T-cell (primary cell): Measurements from ENCODE around the gene STH. TPM values are rescaled to one million over a fixed set of nuclear protein-coding genes. Genes with fewer than 3 reads are reported as not detected.

Experiments used
- ATAC-seq, 4 experiments: fragments of 200-7000 bp in 3 of 4; fragments of 150-1000 bp in 1 of 4; cut with Tn5 transposase; replicated peaks in 1 of 4; 1 replicate in 3 of 4; 2 replicates in 1 of 4; pipeline ENCODE4 v1.10.0; 2021; ENCODE audit warnings: moderate library complexity in 3 of 4, mild to moderate bottlenecking in 2 of 4, moderate number of reproducible peaks in 1 of 4
- CTCF ChIA-PET, 2 donors: fragments of 300-600 bp; sonication (Branson Sonifier 250); formaldehyde crosslinking; loops; one replicate each; lab custom pipeline; 2022; ENCODE audit warnings: antibody characterized with exemption in 2 of 2; lab: Charles Lee
- POLR2A ChIA-PET, 2 donors: fragments of 300-600 bp; sonication (Branson Sonifier 250); formaldehyde crosslinking; loops; one replicate each; lab custom pipeline; 2022; ENCODE audit warnings: antibody characterized with exemption in 2 of 2; lab: Charles Lee
- DNase-seq, 35 experiments: peaks; one replicate each; pipeline versions ENCODE4 v3.0.0 to v3.0.0-alpha.2; 2013 to 2023
- H3K27ac ChIP-seq: one replicate; pipeline ENCODE4 v1.5.1; 2013; ENCODE audit warnings: low read length
- H3K27me3 ChIP-seq, 2 experiments: replicated peaks in 1 of 2; 1 replicate in 1 of 2; 2 replicates in 1 of 2; pipeline versions ENCODE4 v1.6.1 to v1.7.0; 2013; ENCODE audit warnings: low read length in 1 of 2, mixed read lengths in 1 of 2; ENCODE audit not compliant: control insufficient read depth in 2 of 2, insufficient read depth in 2 of 2; ENCODE audit errors: extremely low read depth in 1 of 2
- H3K36me3 ChIP-seq, 2 donors: 1 replicate in 1 of 2; 2 replicates in 1 of 2; pipeline versions ENCODE4 v1.6.1 to v1.7.0; 2013; ENCODE audit warnings: low read length in 1 of 2; ENCODE audit not compliant: control insufficient read depth in 2 of 2, insufficient read depth in 1 of 2; ENCODE audit errors: extremely low read depth in 1 of 2
- H3K4me1 ChIP-seq, 2 experiments: 1 replicate in 1 of 2; 2 replicates in 1 of 2; pipeline versions ENCODE4 v1.6.1 to v1.7.0; 2013; ENCODE audit warnings: low read length in 2 of 2, mixed read lengths in 1 of 2; ENCODE audit not compliant: insufficient read depth in 2 of 2, control insufficient read depth in 1 of 2; ENCODE audit errors: extremely low read depth in 1 of 2
- H3K4me3 ChIP-seq, 2 donors: 1 replicate in 1 of 2; 2 replicates in 1 of 2; pipeline versions ENCODE4 v1.5.1 to v1.7.0; 2013; ENCODE audit warnings: mild to moderate bottlenecking in 2 of 2, low read length in 1 of 2, moderate library complexity in 1 of 2; ENCODE audit not compliant: control insufficient read depth in 1 of 2; ENCODE audit errors: extremely low read depth in 1 of 2
- H3K9me3 ChIP-seq: 2 replicates; pipeline ENCODE4 v1.7.0; 2013
- H3K27ac Mint-ChIP-seq, 2 donors: one replicate each; pipeline ENCODE4 v1.8.0; 2020 to 2021; ENCODE audit warnings: mild to moderate bottlenecking in 2 of 2, mixed read lengths in 2 of 2
- H3K27me3 Mint-ChIP-seq, 2 donors: one replicate each; pipeline ENCODE4 v1.8.0; 2021 to 2022; ENCODE audit warnings: mixed read lengths in 2 of 2
- H3K36me3 Mint-ChIP-seq: one replicate; pipeline ENCODE4 v1.8.0; 2021; ENCODE audit warnings: mixed read lengths
- H3K4me1 Mint-ChIP-seq, 3 donors: one replicate each; pipeline ENCODE4 v1.8.0; 2020 to 2022; ENCODE audit warnings: mixed read lengths in 3 of 3, mild to moderate bottlenecking in 1 of 3
- H3K4me3 Mint-ChIP-seq, 3 donors: one replicate each; pipeline ENCODE4 v1.8.0; 2020 to 2022; ENCODE audit warnings: mild to moderate bottlenecking in 3 of 3, mixed read lengths in 3 of 3, moderate library complexity in 3 of 3
- H3K9me3 Mint-ChIP-seq, 3 donors: one replicate each; pipeline ENCODE4 v1.8.0; 2020 to 2022; ENCODE audit warnings: mixed read lengths in 3 of 3
- WGBS: methylation state at CpG from one replicate; pipeline ENCODE4 v1.1.5; 2013; ENCODE audit warnings: missing lambda C conversion rate; ENCODE audit not compliant: insufficient coverage; 5-methylcytosine and 5-hydroxymethylcytosine counted together
- total RNA-seq, 35 experiments: library from RNA in 6 of 35; stranded (reverse) in 6 of 35; fragments of 120-200 nt in 1 of 35; gene quantifications; one replicate each; pipeline versions ENCODE4 v1.2.1 to v1.2.4 and lab custom pipeline; 2013 to 2026

Gene STH
- total RNA-seq, 5 donors from 2014 or later (not counting 1 experiment from before 2014, with no cell fraction given) = not detected

DNA sequence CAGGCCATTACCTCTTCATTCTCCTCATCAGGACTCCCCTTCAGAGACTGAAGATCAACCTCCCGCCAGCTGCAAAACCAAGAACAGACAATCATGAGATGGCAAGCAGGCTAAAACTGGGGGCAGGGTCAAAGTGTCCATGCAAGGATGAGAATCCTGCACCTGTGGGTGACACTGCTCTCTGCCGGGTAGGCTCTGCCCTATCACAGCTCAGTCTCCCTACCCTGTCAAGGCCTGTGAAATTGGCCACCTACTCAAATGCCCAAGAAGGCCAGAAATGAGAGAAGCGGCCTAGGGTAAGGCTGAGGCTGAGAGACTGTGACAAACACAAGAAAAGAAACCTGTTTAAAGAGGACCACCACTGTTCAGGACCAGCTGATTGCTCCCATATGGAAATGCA is 34.3 kb downstream of the STH start:
- Mint-ChIP-seq H3K9me3 (no peaks in the 10 kb centered on the region), H3K4me3 (no peak overlapping the region), H3K27me3 (no peaks in the 10 kb centered on the region), H3K27ac (no peak overlapping the region), H3K36me3 (peaks cover 76% of the 10 kb centered on the region), H3K4me1 (peaks cover 10 to 41% (median 33%) of the 10 kb centered on the region in 3 donors)
- WGBS = 96% methylated on average over 3 of the region's 3 CpGs
- ATAC-seq = no peak
- ChIA-PET CTCF (interaction anchor here in 1 of 2 donors (1.7 kb wide), 1 partner anchor 15 kb away, joined by 3 read pairs; no protein-coding TSS in a partner anchor), POLR2A (no interaction called here)
- Histone ChIP-seq H3K4me1 (peaks cover 0 to 3% of the 10 kb centered on the region in 2 experiments), H3K9me3 (no peaks in the 10 kb centered on the region), H3K36me3 (peaks cover 18 to 89% of the 10 kb centered on the region in 2 donors), H3K27ac (no peak overlapping the region), H3K4me3 (no peak overlapping the region), H3K27me3 (no peaks in the 10 kb centered on the region)
- DNase-seq = no peak

DNA sequence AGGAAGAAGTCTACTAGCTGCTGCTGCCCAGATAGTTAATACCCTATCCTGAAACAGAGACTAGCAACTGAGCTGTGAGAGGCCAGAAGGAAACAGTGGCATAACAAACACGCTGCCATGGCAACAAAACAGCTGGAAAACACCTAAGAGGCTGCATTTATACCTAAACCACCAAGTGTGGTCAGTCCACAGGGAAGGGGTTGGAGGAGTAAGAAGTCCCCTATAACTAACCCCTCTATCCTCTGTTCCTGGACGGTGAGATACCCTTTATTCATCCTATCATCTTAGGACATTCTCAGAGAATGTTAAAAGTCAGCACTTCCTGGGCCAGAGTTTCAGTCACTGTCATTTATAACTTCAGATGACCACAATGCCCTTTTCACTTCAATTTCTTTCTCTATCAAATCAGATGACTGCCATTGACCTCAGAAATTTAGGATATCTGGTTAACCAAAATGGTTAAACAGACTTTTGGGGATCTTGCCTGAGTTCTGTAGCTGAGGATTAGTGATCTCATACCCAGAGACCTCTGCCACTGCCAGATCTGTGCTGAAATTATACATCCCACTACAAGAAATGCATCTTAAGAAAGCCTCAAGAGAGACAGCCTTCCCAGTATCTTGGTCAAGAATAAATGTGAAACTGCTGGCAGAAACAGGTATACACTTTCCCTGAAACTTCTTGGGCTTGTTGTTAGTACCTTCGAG is 36.2 kb downstream of the STH start:
- DNase-seq (peak in 7 of 35 experiments; percentile 10 to 52 (median 12)), ATAC-seq (peak in 1 of 4 experiments; percentile 57)
- Histone ChIP-seq H3K4me3 (no peak overlapping the region), H3K27me3 (no peaks in the 10 kb centered on the region), H3K36me3 (peaks cover 24 to 97% of the 10 kb centered on the region in 2 donors), H3K4me1 (no peaks in the 10 kb centered on the region), H3K9me3 (no peaks in the 10 kb centered on the region), H3K27ac (no peak overlapping the region)
- Mint-ChIP-seq H3K27ac (peak overlapping the region; percentile 66 to 76), H3K4me3 (no peak overlapping the region), H3K9me3 (no peaks in the 10 kb centered on the region), H3K36me3 (peaks cover 78% of the 10 kb centered on the region), H3K4me1 (peaks cover 4 to 28% (median 22%) of the 10 kb centered on the region in 3 donors), H3K27me3 (no peaks in the 10 kb centered on the region)
- WGBS = no CpG with 5 or more reads among the region's 3 CpGs
- POLR2A ChIA-PET = no interaction called here
- CTCF ChIA-PET = interaction anchor here in 1 of 2 donors (0.6 to 1.0 kb wide), 2 partner anchors 9 to 1064 kb away, joined by 3 to 4 read pairs; no protein-coding TSS in a partner anchor

DNA sequence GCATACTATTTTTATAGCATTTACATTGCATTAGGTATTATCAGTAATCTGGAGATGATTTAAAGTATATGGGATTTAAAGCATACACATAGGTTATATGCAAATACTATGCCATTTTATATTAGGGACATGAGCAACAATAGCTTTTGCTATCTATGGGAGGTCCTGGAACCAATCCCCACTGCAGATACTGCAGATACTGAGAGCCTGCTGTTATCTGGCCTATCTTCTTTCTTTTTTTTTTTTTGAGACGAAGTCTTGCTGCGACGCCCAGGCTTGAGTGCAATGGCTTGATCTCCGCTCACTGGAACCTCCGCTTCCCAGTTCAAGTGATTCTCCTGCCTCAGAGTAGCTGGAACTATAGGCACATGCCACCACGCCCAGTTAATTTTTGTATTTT is 37.4 kb downstream of the STH start:
- Mint-ChIP-seq H3K4me1 (peaks cover 0 to 23% (median 17%) of the 10 kb centered on the region in 3 donors), H3K36me3 (peaks cover 74% of the 10 kb centered on the region), H3K4me3 (no peak overlapping the region), H3K27me3 (no peaks in the 10 kb centered on the region), H3K27ac (peak overlapping the region; percentile 28 to 39), H3K9me3 (no peaks in the 10 kb centered on the region)
- peaks cover 14 to 95% of the 10 kb centered on the region in 2 donors for H3K36me3 ChIP-seq
- no peaks in the 10 kb centered on the region for H3K9me3 ChIP-seq
- H3K27ac ChIP-seq = no peak overlapping the region
- no peaks in the 10 kb centered on the region for H3K27me3 ChIP-seq
- 93% methylated on average over 2 of the region's 6 CpGs for WGBS
- DNase-seq = no peak
- H3K4me3 ChIP-seq = no peak overlapping the region
- CTCF ChIA-PET = interaction anchor here in 1 of 2 donors (0.7 to 1.0 kb wide), 3 partner anchors 8 to 90 kb away, joined by 4 to 7 read pairs (median 4); no protein-coding TSS in a partner anchor
- no peak for ATAC-seq
- POLR2A ChIA-PET = no interaction called here
- no peaks in the 10 kb centered on the region for H3K4me1 ChIP-seq

DNA sequence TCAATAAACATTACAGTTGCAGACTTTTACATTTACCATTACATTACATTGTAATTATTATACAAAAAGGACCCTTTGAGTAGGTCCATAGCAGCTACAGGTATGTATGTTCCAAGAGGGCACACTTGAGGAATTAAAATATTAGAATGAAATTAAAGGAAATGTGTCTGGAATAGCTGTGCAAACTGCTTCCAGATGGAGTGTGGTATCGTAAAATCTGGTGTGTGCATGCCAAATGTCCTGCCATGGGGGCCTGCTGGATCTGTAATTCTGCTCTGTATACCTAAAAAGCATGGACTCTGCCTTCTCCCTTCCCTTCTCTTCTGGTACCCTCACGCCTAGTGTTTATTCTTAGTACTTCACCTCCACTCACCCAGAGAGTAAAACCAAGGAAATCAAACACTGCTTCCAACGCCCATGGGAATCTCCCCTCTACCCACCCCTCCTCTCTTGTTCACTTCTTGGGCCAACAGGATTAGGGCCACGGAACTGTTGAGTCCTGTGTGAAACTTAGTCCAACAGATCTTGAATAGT is 38.7 kb downstream of the STH start:
- ChIA-PET POLR2A (no interaction called here), CTCF (interaction anchor here in 1 of 2 donors (3.8 kb wide), 1 partner anchor 175 kb away, joined by 14 read pairs; no protein-coding TSS in a partner anchor)
- no peak for ATAC-seq
- no peak overlapping the region for H3K4me3 ChIP-seq
- DNase-seq = no peak
- H3K27ac ChIP-seq = no peak overlapping the region
- H3K4me1 ChIP-seq = no peaks in the 10 kb centered on the region
- WGBS = 85% methylated on average over 4 of the region's 4 CpGs
- H3K27me3 Mint-ChIP-seq = no peaks in the 10 kb centered on the region
- H3K27me3 ChIP-seq = no peaks in the 10 kb centered on the region
- peak overlapping the region; percentile 74 to 77 for H3K27ac Mint-ChIP-seq
- H3K4me1 Mint-ChIP-seq = peaks cover 0 to 22% (median 17%) of the 10 kb centered on the region in 3 donors
- H3K4me3 Mint-ChIP-seq = no peak overlapping the region
- H3K9me3 ChIP-seq = no peaks in the 10 kb centered on the region
- H3K9me3 Mint-ChIP-seq = no peaks in the 10 kb centered on the region
- peaks cover 62% of the 10 kb centered on the region for H3K36me3 Mint-ChIP-seq
- H3K36me3 ChIP-seq = peaks cover 10 to 93% of the 10 kb centered on the region in 2 donors

DNA sequence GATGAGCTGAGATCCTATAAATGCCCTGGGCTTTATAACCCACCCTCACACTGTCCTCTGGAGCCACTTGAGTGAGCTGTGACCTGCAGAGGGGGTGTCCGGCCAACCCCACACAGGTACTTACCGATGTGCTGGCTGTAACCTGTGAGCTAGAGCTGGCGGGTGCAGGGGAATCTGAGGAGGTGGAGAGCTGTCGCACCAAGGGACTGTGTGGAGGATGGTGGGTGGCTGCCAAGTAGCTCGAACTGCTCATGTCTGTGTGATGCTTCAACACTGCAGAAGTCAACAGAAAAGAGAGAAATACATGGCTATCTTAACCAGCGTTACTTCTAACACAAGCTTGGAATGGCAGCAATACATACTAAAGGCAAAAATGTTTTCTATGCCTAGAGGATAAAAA is 39.4 kb downstream of the STH start:
- Mint-ChIP-seq H3K36me3 (peaks cover 59% of the 10 kb centered on the region), H3K27ac (peak overlapping the region; percentile 50 to 56), H3K4me1 (peaks cover under 1 to 19% (median 18%) of the 10 kb centered on the region in 3 donors), H3K27me3 (no peaks in the 10 kb centered on the region), H3K4me3 (no peak overlapping the region), H3K9me3 (no peaks in the 10 kb centered on the region)
- ChIA-PET POLR2A (no interaction called here), CTCF (interaction anchor here in 1 of 2 donors (0.6 to 3.8 kb wide), 2 partner anchors 122 to 175 kb away, joined by 3 to 14 read pairs; no protein-coding TSS in a partner anchor)
- Histone ChIP-seq H3K36me3 (peaks cover 10 to 93% of the 10 kb centered on the region in 2 donors), H3K4me1 (no peaks in the 10 kb centered on the region), H3K27me3 (no peaks in the 10 kb centered on the region), H3K4me3 (no peak overlapping the region), H3K27ac (no peak overlapping the region), H3K9me3 (no peaks in the 10 kb centered on the region)
- no peak for DNase-seq
- ATAC-seq = no peak
- WGBS = 94% methylated on average over 4 of the region's 6 CpGs

DNA sequence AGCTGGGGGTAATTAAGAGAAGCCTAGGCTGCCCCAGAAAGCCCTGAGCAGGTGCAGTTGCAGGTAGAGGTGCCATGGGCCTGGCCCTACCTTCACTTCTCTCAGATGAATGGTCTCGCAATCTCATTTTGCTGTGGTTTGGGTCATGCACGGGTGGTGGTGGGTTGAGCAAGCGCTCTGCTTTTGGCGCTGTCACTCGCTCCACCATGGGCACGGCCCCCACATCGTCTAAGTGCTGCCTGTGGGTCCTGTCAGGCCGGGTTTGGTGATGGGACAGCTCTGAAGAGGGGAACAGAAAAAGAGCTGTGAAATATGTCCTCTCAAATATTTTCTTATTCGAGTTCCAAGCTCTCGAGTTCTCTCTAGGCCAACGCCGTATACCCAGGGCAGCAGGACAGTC is 39.9 kb downstream of the STH start:
- H3K9me3 Mint-ChIP-seq = no peaks in the 10 kb centered on the region
- H3K27me3 ChIP-seq = no peaks in the 10 kb centered on the region
- H3K9me3 ChIP-seq = no peaks in the 10 kb centered on the region
- ChIA-PET CTCF (interaction anchor here (0.6 to 3.8 kb wide), 3 partner anchors 122 to 178 kb away, joined by 3 to 14 read pairs (median 3); no protein-coding TSS in a partner anchor), POLR2A (no interaction called here)
- no peaks in the 10 kb centered on the region for H3K27me3 Mint-ChIP-seq
- 97% methylated on average over 10 of the region's 12 CpGs for WGBS
- no peak overlapping the region for H3K4me3 ChIP-seq
- ATAC-seq (no peak), DNase-seq (no peak)
- peaks cover 10 to 93% of the 10 kb centered on the region in 2 donors for H3K36me3 ChIP-seq
- no peak overlapping the region for H3K27ac Mint-ChIP-seq
- no peak overlapping the region for H3K4me3 Mint-ChIP-seq
- peaks cover 6 to 20% (median 20%) of the 10 kb centered on the region in 3 donors for H3K4me1 Mint-ChIP-seq
- no peak overlapping the region for H3K27ac ChIP-seq
- H3K36me3 Mint-ChIP-seq = peaks cover 61% of the 10 kb centered on the region
- H3K4me1 ChIP-seq = no peaks in the 10 kb centered on the region
